Upper lobe of left lung (tissue), 6 donors: Measurements from ENCODE around the gene CERS6. TPM values are rescaled to one million over a fixed set of nuclear protein-coding genes. Genes with fewer than 3 reads are reported as not detected.

Experiments
- ATAC-seq, 2 donors: fragments of 200-7000 bp; cut with Tn5 transposase; one replicate each; pipeline ENCODE4 v1.9.1; 2022; ENCODE audit warnings: mild to moderate bottlenecking in 2 of 2, moderate library complexity in 2 of 2; ENCODE audit not compliant: low FRiP score in 2 of 2
- DNase-seq, 2 donors: peaks; one replicate each; pipeline ENCODE4 v3.0.0-alpha.2; 2019 to 2020
- H3K27ac ChIP-seq, 4 donors: fragments of 200-600 bp; sonication (generic); one replicate each; pipeline ENCODE4 v1.5.1; 2016 to 2019
- H3K27me3 ChIP-seq, 4 donors: fragments of 200-600 bp; sonication (generic); one replicate each; pipeline ENCODE4 v1.5.1; 2017 to 2019
- H3K36me3 ChIP-seq, 4 donors: fragments of 200-600 bp; sonication (generic); one replicate each; pipeline ENCODE4 v1.5.1; 2016 to 2019
- H3K4me1 ChIP-seq, 4 donors: fragments of 200-600 bp; sonication (generic); one replicate each; pipeline ENCODE4 v1.5.1; 2018 to 2019
- H3K4me3 ChIP-seq, 4 donors: fragments of 200-600 bp; sonication (generic); one replicate each; pipeline ENCODE4 v1.5.1; 2017 to 2019; ENCODE audit warnings: mild to moderate bottlenecking in 2 of 4, moderate library complexity in 1 of 4
- H3K9me3 ChIP-seq, 4 donors: fragments of 200-600 bp; sonication (generic); one replicate each; pipeline ENCODE4 v1.5.1; 2018 to 2019
- CTCF ChIP-seq, 6 experiments: fragments of 450-650 bp in 4 of 6; fragments of 200-600 bp in 2 of 6; sonication (generic) in 2 of 6; IDR thresholded peaks; one replicate each; pipeline ENCODE4 v1.5.1; 2016 to 2019; ENCODE audit warnings: antibody characterized with exemption in 6 of 6
- EP300 ChIP-seq, 4 donors: sonication (generic); formaldehyde crosslinking; IDR thresholded peaks; one replicate each; pipeline ENCODE4 v1.5.1; 2017; ENCODE audit warnings: antibody characterized with exemption in 4 of 4, control low read depth in 2 of 4
- POLR2A ChIP-seq, 4 donors: fragments of 450-650 bp; IDR thresholded peaks; one replicate each; pipeline ENCODE4 v1.5.1; 2016 to 2017; ENCODE audit warnings: antibody characterized with exemption in 4 of 4, mild to moderate bottlenecking in 2 of 4
- POLR2AphosphoS5 ChIP-seq, 2 donors: sonication (generic); formaldehyde crosslinking; IDR thresholded peaks; one replicate each; pipeline ENCODE4 v1.5.1; 2017; ENCODE audit warnings: antibody characterized with exemption in 2 of 2
- WGBS, 2 donors: methylation state at CpG; one replicate each; pipeline ENCODE4 v1.1.5; 2017 to 2018; 5-methylcytosine and 5-hydroxymethylcytosine counted together
- total RNA-seq, 6 donors: library from RNA; depleted of rRNA in 4 of 6; stranded (reverse); fragments of >200 nt in 4 of 6; gene quantifications; one replicate each; pipeline versions ENCODE4 v1.1.0 to v1.2.1, GENCODE V29; 2016 to 2021
- donor health status: DM: no; HTN: no; CAD: no; lungs with moderate emphysema.
- donor health status: DM: no; HTN: yes; CAD: no; lungs with severe emphysema.

Gene CERS6
- total RNA-seq, 6 donors from 2014 or later = 7.3 to 24.7 (median 16.6) TPM

- WGBS, 2 donors = 89 to 90% methylated on average over 7 of the region's 7 CpGs
- no peak for ATAC-seq
These were observed 104.9 kb downstream of the CERS6 start for GRCh38 chr2:168560817-168561499.

GRCh38 chr2:168561991-168562390 lies 105.9 kb downstream of the CERS6 start:
- Histone ChIP-seq H3K4me1 (peaks cover 0 to 4% (median 2%) of the 10 kb centered on the region in 4 donors), H3K27ac (no peak overlapping the region), H3K27me3 (no peaks in the 10 kb centered on the region), H3K9me3 (no peaks in the 10 kb centered on the region), H3K4me3 (no peak overlapping the region), H3K36me3 (no peaks in the 10 kb centered on the region)
- TF ChIP-seq CTCF (IDR thresholded peaks at IDR 0.05) (no peak), POLR2A (IDR thresholded peaks at IDR 0.05) (no peak), EP300 (IDR thresholded peaks at IDR 0.05) (no peak), POLR2AphosphoS5 (IDR thresholded peaks at IDR 0.05) (no peak)
- ATAC-seq (no peak), DNase-seq (no peak)
- 88 to 95% methylated on average over 6 of the region's 6 CpGs for WGBS, 2 donors

More at GRCh38 chr2:168560817-168561499, 104.9 kb downstream of the CERS6 start:
- peaks cover 0 to 4% (median 2%) of the 10 kb centered on the region in 4 donors for H3K4me1 ChIP-seq
- H3K27me3 ChIP-seq = no peaks in the 10 kb centered on the region
- TF ChIP-seq POLR2A (IDR thresholded peaks at IDR 0.05) = no peak
- TF ChIP-seq POLR2AphosphoS5 (IDR thresholded peaks at IDR 0.05) = no peak
- H3K9me3 ChIP-seq = no peaks in the 10 kb centered on the region
- no peak overlapping the region for H3K4me3 ChIP-seq
- no peak for DNase-seq
- H3K27ac ChIP-seq = no peak overlapping the region
- H3K36me3 ChIP-seq = no peaks in the 10 kb centered on the region

GRCh38 chr2:168562971-168563370 lies 106.9 kb downstream of the CERS6 start:
- Histone ChIP-seq H3K27me3 (no peaks in the 10 kb centered on the region), H3K36me3 (no peaks in the 10 kb centered on the region), H3K27ac (no peak overlapping the region), H3K4me1 (peaks cover 0 to 8% (median 2%) of the 10 kb centered on the region in 4 donors), H3K4me3 (no peak overlapping the region), H3K9me3 (no peaks in the 10 kb centered on the region)
- ATAC-seq = no peak
- TF ChIP-seq POLR2A (IDR thresholded peaks at IDR 0.05) (no peak), CTCF (IDR thresholded peaks at IDR 0.05) (no peak), POLR2AphosphoS5 (IDR thresholded peaks at IDR 0.05) (no peak), EP300 (IDR thresholded peaks at IDR 0.05) (no peak)
- WGBS, 2 donors = 93 to 100% methylated on average over 1 of the region's 1 CpG
- DNase-seq = no peak

- Histone ChIP-seq H3K4me1 (peaks cover 0 to 8% (median 0%) of the 10 kb centered on the region in 4 donors), H3K36me3 (no peaks in the 10 kb centered on the region), H3K27me3 (no peaks in the 10 kb centered on the region), H3K9me3 (no peaks in the 10 kb centered on the region), H3K4me3 (no peak overlapping the region), H3K27ac (no peak overlapping the region)
- DNase-seq (no peak), ATAC-seq (no peak)
- TF ChIP-seq POLR2A (IDR thresholded peaks at IDR 0.05) = no peak
- no peak for TF ChIP-seq EP300 (IDR thresholded peaks at IDR 0.05)
- TF ChIP-seq POLR2AphosphoS5 (IDR thresholded peaks at IDR 0.05) = no peak
- TF ChIP-seq CTCF (IDR thresholded peaks at IDR 0.05) = no peak
These were observed 108.6 kb downstream of the CERS6 start for GRCh38 chr2:168564641-168565040.

- H3K27ac ChIP-seq = no peak overlapping the region
- no peak overlapping the region for H3K4me3 ChIP-seq
- H3K27me3 ChIP-seq = no peaks in the 10 kb centered on the region
- H3K9me3 ChIP-seq = no peaks in the 10 kb centered on the region
- TF ChIP-seq POLR2A (IDR thresholded peaks at IDR 0.05) = no peak
- TF ChIP-seq CTCF (IDR thresholded peaks at IDR 0.05) = no peak
- TF ChIP-seq POLR2AphosphoS5 (IDR thresholded peaks at IDR 0.05) = no peak
- TF ChIP-seq EP300 (IDR thresholded peaks at IDR 0.05) = no peak
- H3K4me1 ChIP-seq = peaks cover 0 to 8% (median 0%) of the 10 kb centered on the region in 4 donors
- ATAC-seq = no peak
- no peak for DNase-seq
- no peaks in the 10 kb centered on the region for H3K36me3 ChIP-seq
- WGBS, 2 donors = 76 to 81% methylated on average over 6 of the region's 6 CpGs
These were observed 109.0 kb downstream of the CERS6 start for GRCh38 chr2:168565112-168565511.
